NCI-H774 (cell line): ENCODE measurements around the gene PPP1R10.

Experiments used
- DNase-seq: peaks from one replicate; lab custom pipeline; 2025; lab: John Stamatoyannopoulos, UW

The PPP1R10 gene

DNA sequence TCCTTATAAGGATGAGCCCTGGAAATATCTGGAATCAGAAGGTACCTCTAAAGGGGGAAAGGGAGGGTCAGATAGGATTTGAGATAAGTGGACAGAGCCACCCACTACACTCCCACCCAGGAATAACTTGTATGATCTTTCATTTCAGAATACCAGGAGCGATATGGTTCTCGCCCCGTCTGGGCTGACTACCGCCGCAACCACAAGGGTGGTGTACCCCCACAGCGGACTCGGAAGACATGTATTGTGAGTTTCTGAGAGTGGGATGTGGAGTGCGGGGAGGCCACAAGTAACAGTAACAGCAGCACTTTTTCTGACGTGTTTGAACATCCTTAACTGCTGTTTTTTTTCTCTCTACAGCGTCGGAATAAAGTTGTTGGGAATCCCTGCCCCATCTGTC is 2.5 kb upstream of the PPP1R10 start:
- no peak for DNase-seq

DNA sequence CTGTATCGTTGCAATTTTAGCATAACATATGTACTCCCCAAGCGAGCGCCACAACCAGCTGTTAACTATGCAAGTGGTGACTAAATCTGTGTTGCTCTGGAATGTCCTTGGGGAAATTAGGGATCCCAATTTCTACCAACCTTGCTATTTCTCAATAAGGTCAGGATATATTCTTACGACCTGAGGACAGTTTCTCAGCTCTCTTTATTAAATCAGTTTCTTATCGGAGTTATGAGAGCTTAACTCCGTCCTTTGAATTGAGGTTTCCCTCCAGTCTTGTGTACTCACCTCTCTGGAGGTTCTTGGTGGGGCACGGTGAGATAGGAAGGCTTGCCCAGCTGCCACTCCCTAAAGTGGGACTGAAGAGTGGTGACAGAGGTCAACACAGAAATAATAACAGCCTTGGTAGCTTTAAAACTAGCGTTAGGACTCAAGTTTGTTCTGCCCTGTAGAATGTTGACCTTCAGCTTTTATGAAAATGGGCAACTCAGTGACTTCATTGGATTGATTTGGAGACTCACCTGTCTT is 1.3 kb upstream of the PPP1R10 start:
- no peak for DNase-seq

DNA sequence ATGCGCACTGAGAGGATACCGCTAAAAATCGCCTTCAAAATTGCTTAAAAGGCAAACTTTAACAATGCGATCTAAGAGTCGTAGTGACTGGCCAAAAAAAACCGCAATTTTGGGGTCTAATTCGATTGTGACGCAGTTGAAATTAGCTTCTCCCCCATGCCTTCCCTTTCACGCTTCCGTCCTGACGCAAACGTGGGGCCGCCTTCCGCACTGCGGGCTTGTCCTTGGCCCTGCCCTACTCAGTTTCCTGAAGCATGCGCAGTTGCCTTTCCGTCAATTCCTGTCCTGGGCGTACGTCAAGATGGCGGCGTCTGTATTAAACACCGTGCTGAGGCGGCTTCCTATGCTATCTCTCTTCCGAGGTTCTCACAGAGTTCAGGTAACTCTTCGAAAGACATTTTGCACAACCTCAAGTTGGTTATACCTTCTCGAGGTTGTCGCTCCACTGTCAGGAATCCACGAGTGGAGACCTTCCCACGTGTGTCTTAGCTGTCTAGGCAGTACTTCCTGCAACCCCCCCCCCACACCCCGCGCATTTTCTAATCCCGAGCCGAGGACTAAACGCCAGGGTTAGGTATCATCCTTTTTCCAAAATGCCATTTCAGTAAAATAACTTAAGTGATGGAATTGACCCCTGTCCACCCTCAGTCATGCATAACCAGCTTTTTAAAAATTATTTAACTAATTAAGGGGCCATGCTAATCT is 674 bp upstream of the PPP1R10 start, which contains the start of gene MRPS18B:
Gene MRPS18B, plus strand, starts transcription at position 276 of the 705 bp plus-strand sequence. Its CDS starts 26 bp downstream, at position 302.
- DNase-seq, result peak; percentile 96

DNA sequence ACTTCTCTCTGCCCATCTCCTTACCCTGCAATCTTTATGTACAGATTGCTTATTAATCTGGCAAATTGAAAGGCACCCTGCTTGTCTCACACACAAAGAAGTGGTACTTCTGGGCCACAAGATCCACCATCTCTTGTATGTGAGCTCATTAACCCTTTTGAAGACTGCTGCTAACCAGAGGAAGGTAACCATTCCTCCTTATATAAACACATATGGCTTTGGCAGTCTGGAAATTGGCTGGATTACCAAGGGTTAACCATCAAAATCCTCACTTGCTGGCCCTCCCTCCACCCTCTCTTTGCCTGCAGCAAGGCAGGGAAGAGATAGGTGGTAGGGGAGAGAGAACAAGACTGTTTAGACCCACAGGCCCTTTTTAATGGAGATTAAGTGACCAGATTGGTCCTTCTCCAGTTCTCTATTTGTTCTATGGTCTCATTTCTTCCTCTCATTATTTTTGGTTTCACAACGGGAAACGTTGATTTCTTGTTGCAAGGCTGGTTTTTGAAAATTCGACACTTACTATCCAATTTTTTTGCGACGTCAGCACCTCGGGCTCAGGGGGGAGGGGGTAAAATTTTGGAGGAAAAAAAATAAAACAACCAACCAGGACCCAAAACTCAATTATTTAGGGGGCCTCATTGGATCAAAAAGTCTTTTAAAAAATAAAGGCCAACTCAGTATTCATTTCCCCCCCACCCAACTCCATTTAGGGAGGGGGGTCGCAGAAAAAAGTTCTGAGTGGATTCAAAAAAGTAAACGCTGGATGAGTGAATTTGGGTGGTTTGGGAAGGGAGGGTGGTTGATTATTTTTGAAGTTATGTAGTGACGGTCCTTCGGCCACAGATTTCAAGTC is 859 bp downstream of the PPP1R10 start:
- peak; percentile 37 for DNase-seq

DNA sequence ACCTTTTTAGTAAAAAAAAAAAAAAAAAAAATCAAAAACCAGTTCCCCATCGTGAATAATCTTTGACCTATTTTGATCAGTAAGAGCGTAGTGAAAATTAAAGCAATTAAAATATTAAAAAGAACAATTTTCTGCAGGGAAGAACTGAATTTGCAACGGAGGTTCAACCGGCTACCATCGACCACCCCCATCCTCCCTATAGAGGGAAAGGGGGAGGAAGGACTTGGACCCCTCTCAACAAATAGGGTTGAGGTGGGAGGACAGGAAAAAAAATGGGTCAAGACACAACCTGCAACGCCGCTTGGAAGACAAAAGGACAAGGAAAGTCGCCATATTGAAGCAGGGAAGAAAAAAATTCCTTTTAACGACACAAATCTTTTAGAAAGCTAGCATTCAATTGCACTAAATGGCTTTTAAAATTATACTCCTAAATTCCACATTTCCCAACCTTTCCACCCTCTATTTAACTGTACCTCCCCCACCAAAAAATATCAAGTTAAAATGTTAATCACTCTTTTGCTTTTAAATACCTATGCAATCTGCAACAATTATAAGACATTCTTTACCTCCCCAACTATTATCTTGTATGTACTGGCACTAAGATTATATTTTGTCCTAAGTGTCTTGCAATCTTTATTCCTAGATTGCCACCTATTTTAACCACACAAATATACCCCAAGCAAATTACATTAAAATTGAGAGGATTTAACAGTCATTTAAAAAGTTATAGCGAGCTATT is 1.7 kb downstream of the PPP1R10 start:
- DNase-seq, result peak; percentile 41

DNA sequence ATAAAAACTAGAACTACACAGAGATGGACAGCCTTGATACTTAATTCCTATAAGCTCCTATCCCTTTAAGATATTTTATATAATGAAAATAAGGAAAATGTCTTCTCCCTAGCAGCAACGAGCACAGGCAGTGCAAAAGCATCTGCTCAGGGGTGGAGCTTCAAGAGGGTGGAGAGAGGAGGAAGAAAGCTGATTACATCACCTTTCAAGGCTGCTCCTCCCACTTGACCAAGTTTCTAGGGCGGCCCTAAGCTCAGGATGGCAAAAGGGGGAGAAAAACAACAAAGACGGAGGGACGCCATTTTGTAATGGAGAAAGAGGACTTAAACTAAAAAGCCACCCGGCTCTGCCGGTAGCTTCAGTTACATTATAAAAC is 2.2 kb downstream of the PPP1R10 start:
- DNase-seq, result peak; percentile 93

DNA sequence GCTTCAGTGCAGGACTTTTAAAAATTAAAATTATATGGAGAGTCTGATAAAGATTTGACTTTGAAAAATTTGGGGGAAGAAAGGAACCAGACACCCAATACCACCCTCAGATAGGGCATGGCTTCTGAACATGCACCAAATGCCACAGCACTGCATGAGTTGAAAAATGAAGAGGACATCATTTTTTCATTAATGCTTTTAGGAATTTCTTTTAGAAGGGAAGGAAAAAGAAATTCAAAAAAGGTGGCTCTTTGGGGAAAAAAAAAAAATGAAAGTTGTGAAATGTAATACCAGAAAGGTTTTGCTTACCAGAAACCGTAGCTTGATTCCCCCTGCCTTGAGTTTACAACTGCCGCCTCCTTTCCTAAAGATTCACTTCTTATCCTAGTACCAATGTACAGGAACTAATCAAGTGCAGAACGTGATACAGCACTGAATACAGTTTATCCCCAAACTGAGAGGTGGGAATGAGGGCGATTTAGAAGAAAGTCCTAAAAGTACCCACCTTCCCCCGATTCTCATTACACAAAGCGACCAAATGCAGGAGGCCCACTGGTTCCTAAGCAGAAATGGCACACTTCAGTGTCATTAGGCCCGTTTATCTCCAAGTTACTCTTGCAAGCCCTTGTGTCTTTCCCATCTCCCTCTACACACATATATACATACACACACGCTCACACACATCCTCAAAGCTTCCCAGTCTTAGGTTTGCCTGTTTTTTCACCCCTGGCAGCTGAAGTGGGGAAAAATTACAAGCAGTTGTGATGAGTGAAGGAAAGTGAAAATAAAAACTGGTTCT is 2.8 kb downstream of the PPP1R10 start:
- DNase-seq, result no peak

DNA sequence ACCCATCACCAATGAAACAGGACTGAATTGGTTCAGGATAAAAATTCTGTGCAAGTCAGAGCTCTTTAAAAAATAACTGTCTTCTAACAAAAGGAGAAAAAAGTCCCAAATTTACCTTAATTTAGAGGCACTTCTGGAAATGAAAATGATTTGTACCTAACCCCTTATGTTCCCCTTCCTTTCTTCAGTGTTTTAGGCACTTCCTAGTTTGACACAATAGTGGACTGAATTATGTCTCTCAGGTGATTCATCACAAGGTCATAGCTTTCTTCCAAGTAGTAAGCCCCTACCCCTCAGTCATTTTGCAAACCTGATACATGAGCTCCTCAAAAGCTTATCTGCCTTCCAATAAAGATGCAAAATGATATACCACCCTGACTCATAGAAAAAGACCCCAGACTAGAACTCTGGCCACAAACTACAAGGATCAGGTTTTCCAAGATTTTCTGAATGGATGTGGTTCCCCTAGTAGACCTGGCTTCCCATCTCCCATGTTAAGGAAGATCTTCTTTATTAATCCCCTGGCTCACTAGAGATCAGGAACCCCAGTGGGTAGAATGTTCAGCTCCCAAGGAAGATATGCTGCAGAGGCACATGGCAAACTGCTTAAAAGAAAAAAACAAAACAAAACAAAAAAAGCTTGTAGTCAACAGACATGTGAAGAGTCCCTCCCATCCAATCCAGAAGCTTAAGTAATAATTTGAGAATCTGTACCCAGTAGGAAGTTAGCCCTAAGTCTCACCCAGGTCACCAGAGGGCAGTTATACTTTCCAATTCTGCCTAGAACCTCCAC is 3.6 kb downstream of the PPP1R10 start:
- no peak for DNase-seq

DNA sequence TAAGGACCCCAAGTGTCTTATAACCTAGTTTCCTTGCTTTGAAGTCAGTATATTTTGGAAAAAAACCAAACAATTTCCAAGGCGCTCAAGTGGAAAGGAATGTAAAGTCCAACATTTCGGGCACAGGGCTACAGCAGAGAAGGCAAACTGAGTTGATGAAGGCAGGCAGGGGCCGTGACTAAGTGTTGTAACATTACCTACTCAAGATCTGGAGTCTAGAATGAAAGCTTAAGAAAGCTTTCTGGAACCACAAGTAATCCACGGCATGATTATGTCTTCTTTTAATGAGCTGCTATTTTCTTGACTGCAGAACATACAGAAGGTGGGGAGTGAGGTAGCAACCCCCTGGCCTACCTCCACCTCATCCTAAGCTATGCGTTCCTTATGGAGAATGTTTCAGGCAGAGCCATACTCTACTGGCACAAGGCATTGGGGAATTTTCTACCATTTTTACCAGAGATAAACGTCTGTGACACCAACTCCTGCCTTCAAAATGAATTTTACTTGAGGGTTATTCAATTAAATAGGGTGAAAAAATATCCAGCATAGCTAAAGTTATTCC is 4.3 kb downstream of the PPP1R10 start:
- no peak for DNase-seq

DNA sequence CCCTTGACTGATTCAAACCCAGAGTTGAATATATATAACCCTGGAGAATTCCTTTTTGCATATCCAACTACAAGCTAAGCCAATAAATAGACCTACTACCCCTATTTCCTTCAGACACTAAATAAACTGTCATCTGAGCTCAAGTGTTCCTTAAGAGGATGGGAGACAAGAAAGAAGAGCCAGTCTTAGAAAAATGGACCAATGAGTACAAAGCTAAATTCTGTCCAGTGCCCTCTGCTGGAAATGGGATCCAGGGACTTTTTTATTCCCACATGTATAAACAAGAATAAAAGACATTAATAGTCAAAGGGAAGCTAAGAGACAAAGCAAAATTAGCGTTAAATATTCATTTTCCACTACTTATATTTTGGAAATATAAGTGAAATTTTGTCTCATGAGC is 4.8 kb downstream of the PPP1R10 start:
- DNase-seq, result no peak

DNA sequence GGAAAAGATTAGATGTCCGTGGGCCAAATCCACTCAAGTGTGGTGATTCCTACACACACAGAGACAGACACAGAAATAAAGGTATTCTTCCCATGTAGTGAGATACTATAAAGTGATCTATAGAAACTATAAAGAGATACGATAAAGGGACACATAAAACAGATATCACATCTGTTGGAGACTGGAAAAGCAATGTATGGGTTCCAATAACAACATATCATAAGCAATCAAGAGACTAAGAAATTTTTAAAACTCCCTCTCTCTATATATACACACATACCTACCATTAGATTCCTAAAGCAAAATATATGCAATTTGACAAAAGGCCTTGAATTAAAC is 5.2 kb downstream of the PPP1R10 start:
- no peak for DNase-seq

DNA sequence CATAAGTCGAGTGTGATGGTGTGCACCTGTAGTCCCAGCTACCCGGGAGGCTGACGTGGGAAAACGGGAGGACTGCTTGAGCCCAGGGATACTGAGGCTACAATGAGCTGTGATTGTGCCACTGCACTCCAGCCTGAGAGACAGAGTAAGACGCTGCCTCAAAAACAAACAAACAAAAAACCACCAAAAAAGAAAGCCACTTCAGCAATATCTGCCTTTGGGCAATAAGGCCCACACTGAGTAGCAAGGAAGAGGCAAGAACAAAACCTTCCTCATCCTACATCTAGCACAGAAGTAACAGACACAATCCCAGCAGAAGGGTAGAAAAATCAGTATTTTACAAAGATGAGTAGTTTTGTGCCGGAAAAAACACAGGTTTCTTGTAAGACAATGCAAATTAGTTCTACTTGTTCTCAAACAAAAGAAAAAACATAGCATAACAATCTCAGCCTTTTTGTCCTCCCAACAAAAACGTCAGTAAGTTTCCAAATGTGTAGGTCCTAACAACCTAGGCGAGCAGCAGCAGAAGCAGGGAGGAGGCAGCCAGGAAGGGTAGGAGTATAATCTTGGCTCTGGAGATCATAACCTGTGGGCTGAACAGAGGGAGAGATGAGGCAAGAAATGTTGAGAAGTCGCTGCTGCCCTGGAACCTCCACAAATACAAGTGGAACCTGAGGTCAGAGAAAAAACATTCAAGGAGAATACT is 5.7 kb downstream of the PPP1R10 start:
- DNase-seq, result no peak

DNA sequence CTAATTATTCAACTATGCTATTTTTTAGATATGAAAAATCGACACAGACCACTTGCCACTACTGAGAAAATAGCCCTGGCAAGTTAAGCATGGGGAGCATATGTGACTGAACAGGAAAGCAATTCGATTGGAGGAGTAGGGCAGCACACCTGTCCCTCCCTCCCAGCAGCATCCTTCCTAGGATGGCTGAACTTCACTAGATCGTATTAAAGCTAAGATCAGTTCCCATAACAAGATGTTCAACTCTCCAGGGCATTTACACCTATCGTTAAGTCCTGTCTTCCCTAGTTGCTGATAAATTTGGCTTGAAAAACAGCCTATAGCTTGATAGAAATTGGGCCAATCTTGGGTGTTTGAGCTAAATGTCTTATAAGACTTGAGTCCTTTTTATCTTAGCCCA is 7.0 kb downstream of the PPP1R10 start:
- no peak for DNase-seq

DNA sequence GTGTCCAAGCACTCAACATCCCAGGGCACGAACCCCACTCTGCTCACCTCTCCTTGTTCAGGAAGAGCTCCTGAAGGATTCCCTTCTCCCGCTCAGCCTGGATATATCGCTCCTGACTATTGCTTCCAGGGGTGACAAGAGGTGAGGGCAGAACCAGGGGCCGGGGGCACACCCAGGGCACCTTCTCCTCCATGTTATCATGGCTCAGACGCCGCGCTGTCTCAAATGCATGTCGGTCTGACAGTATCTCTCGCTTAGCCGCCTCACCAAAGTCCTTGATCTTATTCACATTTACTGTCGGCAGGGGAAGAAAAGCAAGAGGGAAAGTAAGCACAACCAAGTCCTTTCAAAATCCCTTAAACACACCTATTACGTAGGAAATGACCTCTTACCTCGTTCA is 13.1 kb downstream of the PPP1R10 start:
- DNase-seq, result no peak

DNA sequence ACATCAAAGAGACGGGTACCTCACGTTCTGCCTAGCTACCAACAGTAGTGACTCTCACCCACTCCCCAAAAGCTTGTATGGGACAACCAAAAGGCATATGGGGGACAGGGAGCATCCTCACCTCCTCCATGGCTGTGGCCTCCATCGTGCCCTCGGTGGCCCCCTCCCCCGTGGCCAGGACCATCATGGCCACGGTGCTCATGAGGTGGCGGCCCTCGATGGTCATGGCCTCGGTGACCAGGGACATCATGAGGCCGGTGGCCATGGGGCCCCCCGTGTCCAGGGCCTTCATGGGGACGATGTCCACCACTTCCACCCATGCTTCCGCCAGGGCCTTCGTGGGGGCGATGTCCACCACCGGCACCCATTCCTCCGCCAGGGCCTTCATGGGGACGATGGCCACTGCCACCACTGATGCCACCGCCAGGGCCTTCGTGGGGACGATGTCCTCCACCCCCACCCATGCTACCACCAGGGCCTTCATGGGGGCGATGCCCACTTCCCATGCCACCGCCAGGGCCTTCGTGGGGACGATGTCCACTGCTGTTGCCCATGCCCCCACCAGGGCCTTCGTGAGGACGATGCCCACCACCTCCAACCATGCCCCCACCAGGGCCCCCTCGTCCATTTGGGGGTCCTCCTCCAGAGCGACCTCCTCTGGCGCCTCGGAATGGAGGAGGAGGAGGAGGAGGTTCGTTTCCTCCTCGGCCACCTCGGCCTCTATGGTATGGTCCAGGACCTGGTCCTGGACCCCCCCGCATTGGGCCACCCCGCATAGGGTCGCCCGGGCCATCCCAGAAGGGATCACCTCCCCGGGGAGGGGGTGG is 15.0 kb downstream of the PPP1R10 start:
- no peak for DNase-seq

DNA sequence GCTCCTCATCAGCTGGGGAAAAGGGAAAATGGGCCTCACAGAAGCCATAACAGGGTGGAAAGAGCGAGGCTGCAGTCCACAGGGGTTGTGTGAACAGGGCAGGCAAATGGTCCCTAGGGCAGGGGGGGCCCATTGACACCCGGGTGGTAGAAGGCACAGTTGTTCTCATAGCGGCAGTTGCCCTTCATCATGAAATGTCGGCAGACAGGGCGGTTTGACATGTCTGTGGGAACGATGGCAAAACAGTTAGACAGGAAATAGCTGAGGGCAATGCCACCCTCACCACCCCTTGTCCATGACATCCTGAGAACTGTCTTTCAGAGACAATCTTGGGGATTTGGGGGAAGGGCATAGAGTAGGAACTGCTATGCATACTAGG is 15.6 kb downstream of the PPP1R10 start:
- DNase-seq, result no peak

DNA sequence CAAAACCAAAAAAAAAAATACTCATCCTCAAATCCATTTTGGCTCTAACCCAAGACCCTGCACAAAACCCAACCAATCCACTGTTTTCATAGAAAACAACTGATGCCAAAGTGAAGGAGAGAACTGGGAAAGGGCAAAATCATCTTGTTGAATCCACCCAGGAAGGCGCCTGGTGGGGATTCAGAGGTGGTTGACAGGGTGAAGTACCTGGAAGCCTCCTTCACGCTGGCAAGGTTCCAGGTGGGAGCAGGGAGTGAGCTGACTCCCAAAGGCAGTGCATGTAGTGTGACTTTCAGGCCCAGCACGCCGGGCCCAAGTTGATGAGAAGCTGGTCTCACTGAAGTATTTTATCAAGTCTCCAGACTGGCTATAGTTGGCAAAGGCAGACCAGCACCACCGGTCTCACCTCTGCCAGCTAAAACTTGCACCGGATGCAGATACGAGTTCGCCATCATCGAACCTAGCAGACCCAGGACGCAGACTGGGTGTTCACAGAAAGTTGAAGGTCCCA is 16.5 kb downstream of the PPP1R10 start:
- DNase-seq, result no peak

DNA sequence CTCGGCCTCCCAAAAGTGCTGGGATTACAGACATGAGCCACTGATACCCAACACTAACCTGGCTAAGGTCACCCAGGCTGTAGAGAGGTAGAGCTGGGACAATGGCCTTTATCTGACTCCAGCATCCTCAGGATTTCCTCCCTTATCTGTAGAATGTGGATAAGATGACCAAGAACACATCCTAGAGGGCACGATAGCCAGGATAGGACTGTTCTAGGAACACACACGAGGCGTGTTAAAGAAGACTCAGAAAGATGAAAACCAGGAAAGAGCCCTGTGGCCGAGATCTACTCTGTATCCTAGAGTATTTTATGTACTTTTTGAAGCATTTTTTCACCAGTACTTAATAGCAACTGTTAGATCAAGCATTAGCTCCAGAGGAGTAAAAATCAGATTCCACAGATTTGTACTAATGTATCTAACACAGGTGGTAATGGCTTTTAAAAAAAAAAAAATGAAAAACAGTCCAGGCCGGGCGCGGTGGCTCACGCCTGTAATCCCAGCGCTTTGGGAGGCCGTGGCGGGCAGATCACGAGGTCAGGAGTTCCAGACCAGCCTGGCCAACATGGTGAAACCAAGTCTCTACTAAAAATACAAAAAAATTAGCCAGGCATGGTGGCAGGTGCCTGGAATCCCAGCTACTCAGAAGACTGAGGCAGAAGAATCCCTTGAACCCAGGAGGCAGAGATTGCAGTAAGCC is 17.3 kb downstream of the PPP1R10 start:
- no peak for DNase-seq
